ENCODE measurements around the gene USH1C.

DNA sequence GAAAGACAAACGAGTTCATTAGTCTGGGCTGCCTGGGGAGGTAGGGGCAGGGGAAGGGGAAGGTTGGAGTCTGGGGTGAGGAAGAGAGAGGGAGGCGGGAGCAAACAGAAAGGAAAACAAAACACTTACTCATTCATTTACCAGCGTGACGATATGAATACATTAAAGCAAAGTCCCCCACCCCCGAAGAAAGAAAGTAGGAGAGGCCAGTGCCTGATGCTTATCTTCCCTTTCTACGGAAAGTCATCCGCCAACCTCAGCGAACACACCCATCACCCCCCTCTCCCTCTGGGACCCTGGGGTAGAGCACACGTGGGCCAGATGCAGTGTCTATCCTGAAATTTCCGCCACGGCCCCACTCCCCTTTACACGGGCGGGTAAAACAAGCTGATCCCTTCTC lies 81.3 kb downstream of the USH1C start:
- TF ChIP-seq, protein P1, sequence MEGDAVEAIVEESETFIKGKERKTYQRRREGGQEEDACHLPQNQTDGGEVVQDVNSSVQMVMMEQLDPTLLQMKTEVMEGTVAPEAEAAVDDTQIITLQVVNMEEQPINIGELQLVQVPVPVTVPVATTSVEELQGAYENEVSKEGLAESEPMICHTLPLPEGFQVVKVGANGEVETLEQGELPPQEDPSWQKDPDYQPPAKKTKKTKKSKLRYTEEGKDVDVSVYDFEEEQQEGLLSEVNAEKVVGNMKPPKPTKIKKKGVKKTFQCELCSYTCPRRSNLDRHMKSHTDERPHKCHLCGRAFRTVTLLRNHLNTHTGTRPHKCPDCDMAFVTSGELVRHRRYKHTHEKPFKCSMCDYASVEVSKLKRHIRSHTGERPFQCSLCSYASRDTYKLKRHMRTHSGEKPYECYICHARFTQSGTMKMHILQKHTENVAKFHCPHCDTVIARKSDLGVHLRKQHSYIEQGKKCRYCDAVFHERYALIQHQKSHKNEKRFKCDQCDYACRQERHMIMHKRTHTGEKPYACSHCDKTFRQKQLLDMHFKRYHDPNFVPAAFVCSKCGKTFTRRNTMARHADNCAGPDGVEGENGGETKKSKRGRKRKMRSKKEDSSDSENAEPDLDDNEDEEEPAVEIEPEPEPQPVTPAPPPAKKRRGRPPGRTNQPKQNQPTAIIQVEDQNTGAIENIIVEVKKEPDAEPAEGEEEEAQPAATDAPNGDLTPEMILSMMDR (IDR thresholded peaks at IDR 0.05), result no peak
- TF ChIP-seq POLR2A (IDR thresholded peaks at IDR 0.05), result no peak
